ENCODE measurements around the gene RPP38. TPM values are rescaled to one million over a fixed set of nuclear protein-coding genes. Genes with fewer than 3 reads are reported as not detected.

The RPP38 gene
- total RNA-seq, 1 donor from 2014 or later, result 12.3 TPM

Other genes with a start within 250 kb of the RPP38 start
- 17.7 and 23.5 TPM in 2 replicates for gene SUV39H2, start 218.5 kb upstream of the RPP38 start, total RNA-seq
- 8.8 and 11.6 TPM in 2 replicates for gene DCLRE1C, start 143.3 kb upstream of the RPP38 start, total RNA-seq
- not detected in 2 replicates for gene MEIG1, start 138.0 kb upstream of the RPP38 start, total RNA-seq
- 0.33 and 0.51 TPM in 2 replicates for gene OLAH, start 53.4 kb upstream of the RPP38 start, total RNA-seq
- 0.85 and 6.0 TPM in 2 replicates for gene ACBD7, start 8.6 kb upstream of the RPP38 start, total RNA-seq
- gene NMT2, start 71.3 kb downstream of the RPP38 start, total RNA-seq, result 40.6 and 70.3 TPM in 2 replicates

Data from dermis blood vessel endothelial cell (primary cell).